GM21786 (cell line): ENCODE data around the gene MPEG1.

ENCODE experiments used
- ATAC-seq: cut with Tn5 transposase; IDR thresholded peaks from one replicate; pipeline ENCODE4 v1.9.1; 2021; ENCODE audit not compliant: unreplicated experiment

The MPEG1 gene

GRCh38 chr11:59212744-59213631, at the start of gene MPEG1:
Gene MPEG1, minus strand, starts transcription at chr11:59212927. Its CDS starts 62 bp downstream, at chr11:59212865.
- no peak for ATAC-seq

- ATAC-seq: no peak
Measured at GRCh38 chr11:59262177-59262818, 49.6 kb upstream of the MPEG1 start.

- no peak for ATAC-seq
Measured at GRCh38 chr11:59261150-59261549, 48.4 kb upstream of the MPEG1 start.

GRCh38 chr11:59259867-59260475, 47.2 kb upstream of the MPEG1 start:
- peak; percentile 40 for ATAC-seq

GRCh38 chr11:59259047-59259446, 46.3 kb upstream of the MPEG1 start:
- no peak for ATAC-seq

- no peak for ATAC-seq
Measured at GRCh38 chr11:59255281-59255680, 42.6 kb upstream of the MPEG1 start.

GRCh38 chr11:59254286-59254685, 41.6 kb upstream of the MPEG1 start:
- no peak for ATAC-seq

GRCh38 chr11:59253001-59253400, 40.3 kb upstream of the MPEG1 start:
- no peak for ATAC-seq

GRCh38 chr11:59249535-59249934, 36.8 kb upstream of the MPEG1 start:
- ATAC-seq: no peak

GRCh38 chr11:59247531-59248227, 35.0 kb upstream of the MPEG1 start:
- no peak for ATAC-seq

GRCh38 chr11:59243633-59244032, 30.9 kb upstream of the MPEG1 start:
- no peak for ATAC-seq

- no peak for ATAC-seq
Measured at GRCh38 chr11:59240322-59240721, 27.6 kb upstream of the MPEG1 start.

- no peak for ATAC-seq
Measured at GRCh38 chr11:59226396-59226795, 13.7 kb upstream of the MPEG1 start.

- ATAC-seq: peak; percentile 48
Measured at GRCh38 chr11:59225017-59225416, 12.3 kb upstream of the MPEG1 start.

- peak; percentile 32 for ATAC-seq
Measured at GRCh38 chr11:59224351-59224928, 11.7 kb upstream of the MPEG1 start.

GRCh38 chr11:59223611-59224010, 10.9 kb upstream of the MPEG1 start:
- ATAC-seq: no peak

GRCh38 chr11:59223177-59223576, 10.4 kb upstream of the MPEG1 start:
- no peak for ATAC-seq

- ATAC-seq: no peak
Measured at GRCh38 chr11:59222464-59223060, 9.8 kb upstream of the MPEG1 start.

GRCh38 chr11:59221441-59221840, 8.7 kb upstream of the MPEG1 start:
- ATAC-seq: no peak

GRCh38 chr11:59219836-59220235, 7.1 kb upstream of the MPEG1 start:
- no peak for ATAC-seq

GRCh38 chr11:59218893-59219292, 6.2 kb upstream of the MPEG1 start:
- no peak for ATAC-seq
